Measurements from ENCODE around the gene MAD1L1.

- TF ChIP-seq CTCF (IDR thresholded peaks at IDR 0.05) (no peak), EP300 (IDR thresholded peaks at IDR 0.05) (no peak), POLR2A (IDR thresholded peaks at IDR 0.05) (no peak)
Observed at GRCh38 chr7:1949681-1950055, 283.1 kb downstream of the MAD1L1 start.
